ENCODE measurements around the gene DCK.

Gene DCK

DNA sequence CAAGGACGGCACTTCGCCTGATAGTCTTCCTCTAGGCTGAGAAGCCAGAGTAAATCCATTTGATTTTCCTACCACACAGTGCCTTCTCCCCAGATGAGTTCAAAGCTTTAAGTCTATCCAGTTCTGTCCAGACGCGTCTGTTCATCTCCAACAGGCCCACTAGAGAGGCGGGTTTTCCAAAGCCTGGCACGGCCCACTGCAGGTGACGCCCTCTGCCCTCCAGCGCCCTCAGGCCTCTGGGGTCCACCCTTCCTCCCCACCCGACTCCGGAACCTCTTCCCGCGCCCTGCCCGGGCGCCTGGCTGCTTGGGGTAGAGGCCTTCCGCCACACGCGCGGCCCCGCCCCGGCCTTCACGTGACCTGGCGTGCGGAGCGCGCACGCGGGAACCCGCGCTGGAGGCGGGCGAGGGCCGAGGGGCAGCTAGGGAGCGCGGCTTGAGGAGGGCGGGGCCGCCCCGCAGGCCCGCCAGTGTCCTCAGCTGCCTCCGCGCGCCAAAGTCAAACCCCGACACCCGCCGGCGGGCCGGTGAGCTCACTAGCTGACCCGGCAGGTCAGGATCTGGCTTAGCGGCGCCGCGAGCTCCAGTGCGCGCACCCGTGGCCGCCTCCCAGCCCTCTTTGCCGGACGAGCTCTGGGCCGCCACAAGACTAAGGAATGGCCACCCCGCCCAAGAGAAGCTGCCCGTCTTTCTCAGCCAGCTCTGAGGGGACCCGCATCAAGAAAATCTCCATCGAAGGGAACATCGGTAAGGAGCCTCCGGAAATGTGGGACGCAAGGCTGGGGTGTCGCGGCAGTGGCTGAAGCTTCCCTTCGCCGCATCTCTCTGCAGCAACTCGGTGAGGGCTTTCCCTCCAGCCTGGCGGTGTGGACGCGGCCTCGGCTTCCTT lies at the start of gene DCK:
Gene DCK, plus strand, starts transcription at position 469 of the 888 bp plus-strand sequence. Its CDS starts 187 bp downstream, at position 656.
- peak; percentile 69 to 77 for DNase-seq (ENCODE audit: low read depth in 1 of 2, low spot score in 1 of 2)

DNA sequence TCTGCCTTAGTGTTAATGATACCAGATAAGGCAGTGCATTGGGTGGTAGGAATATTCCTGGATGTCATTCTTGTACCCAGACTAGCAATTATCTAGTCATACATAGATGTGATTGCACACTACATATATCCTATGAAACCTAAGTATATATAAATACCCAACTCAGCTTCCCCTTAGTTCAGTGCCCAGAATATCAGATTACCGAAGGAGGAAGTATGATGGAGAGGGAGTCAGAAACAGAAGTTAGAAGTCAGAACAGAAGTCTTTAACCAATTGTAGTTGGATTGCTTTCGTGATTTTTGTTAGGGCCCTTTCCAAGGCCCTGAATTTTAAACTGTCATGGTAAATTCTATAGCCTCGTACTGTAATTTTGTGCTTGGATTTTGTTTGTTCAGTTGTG lies 48.4 kb upstream of the DCK start:
- no peak for DNase-seq (ENCODE audit: low read depth in 1 of 2, low spot score in 1 of 2)

DNA sequence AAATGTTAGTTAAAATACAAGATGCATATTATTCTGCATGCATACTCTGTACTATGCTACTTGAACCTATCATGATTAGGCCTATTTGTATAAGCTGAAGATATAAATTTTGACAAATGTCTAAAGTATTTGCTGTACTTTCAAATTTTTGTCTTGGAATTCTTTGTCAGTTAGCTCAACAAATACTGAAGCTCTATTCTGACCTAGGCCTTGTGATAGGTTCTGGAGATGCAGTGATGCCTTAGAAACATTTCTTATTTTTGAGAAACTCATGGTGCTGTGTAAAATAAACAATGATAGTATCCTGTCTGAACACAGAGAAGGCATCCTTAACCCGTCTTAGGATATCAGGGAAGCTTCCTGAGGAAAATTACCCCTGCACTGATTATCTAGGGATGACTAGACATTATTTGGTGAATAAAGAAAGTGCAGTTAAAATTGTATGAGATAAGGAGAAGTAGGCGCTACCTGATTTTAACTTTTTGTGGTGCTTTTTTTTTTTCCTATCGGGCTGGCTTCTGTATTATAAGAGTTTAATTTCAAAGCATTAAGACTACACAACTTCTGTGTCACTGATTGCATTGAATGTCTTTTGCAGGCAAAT lies 47.9 kb upstream of the DCK start:
- no peak for DNase-seq (ENCODE audit: low read depth in 1 of 2, low spot score in 1 of 2)

DNA sequence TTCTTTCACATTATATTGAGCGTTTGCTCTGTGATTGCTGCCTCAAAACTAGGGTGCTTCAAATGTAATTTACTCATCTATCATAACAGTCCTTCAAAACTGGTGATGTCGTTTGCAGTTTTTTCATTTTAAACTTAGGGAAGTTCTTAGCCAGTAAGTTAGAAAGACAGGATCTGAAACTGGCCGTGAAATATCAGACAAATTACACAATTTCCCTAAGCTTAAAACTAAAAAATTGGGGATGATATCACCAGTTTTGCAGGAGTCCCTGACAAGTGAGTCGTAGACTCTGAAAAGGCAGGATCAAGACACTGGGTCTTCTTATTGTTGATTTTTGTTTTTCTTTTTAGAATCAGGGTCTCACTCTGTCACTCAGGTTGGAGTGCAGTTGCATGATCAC lies 46.5 kb upstream of the DCK start:
- no peak for DNase-seq (ENCODE audit: low read depth in 1 of 2, low spot score in 1 of 2)

DNA sequence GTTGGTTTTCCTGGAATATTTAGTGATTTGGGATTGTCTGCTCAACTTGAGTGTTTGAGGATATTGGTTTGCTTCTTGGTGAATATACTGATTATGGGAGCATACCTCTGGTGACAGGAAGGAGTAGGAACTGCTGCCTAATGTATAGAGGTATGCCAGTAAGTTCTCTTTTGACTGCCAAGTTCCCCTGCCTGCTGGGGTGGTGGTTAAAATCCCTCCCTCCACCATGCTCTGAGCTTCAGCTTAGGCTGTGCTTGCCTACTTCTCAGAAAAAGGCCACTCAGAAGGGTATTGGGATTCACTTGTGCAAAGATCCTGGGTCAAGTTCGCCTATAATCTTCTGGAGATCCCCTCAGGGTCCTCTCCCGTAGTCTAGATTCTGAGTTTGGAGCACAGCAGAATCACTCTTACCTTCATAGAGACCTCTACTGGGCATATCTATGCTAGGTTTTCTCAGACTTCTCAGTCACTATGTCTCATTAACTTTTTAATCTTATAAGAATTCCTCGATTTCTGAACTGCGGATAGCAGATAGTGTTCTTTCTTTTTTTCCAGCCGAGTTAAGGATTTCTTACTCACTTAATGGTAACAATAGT lies 44.7 kb upstream of the DCK start:
- no peak for DNase-seq (ENCODE audit: low read depth in 1 of 2, low spot score in 1 of 2)

DNA sequence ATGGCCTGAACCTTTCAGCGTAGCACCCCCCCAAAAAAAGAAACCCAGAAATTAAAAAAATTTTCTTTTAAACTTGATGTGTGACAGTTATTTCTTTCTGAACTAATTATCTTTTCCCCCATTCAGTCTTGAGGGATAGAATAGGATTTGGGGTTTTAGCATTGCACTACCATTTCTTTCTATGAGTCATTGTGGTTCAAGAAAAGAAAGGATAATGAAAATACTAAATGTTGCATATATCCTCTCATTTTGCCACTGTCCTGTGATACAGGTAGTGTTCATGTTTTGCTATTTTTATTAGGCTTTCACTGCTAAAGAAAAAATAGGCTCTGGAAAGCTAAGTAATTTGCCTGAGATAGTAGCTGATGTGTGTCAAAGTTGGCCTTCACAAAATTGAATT lies 39.4 kb upstream of the DCK start:
- no peak for DNase-seq (ENCODE audit: low read depth in 1 of 2, low spot score in 1 of 2)

DNA sequence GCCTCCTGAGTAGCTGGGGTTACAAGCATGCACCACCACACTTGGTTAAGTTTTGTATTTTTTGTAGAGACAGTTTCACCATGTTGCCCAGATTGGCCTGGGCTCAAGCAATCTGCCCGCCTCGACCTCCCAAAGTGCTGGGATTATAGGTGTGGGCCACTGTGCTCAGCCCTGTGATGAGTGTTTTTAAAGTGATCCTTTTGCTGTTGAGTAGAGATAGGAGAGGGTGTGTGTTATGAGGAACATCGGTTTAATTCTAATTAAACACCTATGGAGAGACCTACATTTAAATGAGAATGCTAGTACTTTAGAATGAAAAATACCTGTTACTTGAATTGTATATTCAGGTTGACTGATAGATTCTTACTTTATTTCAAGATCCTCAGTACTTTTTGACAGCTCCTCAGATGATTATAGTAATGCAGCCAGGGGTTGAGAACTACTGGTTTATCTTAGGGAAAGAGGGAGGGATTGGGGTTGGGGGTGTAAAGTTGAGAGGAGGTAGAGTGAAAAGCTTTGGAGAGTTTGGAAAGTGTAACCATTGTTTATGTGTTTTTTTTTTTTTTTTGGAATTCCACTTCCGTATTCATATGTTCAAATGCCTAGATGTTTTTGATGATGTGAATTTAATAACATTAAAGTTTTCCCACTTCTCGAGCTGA lies 36.8 kb upstream of the DCK start:
- no peak for DNase-seq (ENCODE audit: low read depth in 1 of 2, low spot score in 1 of 2)

DNA sequence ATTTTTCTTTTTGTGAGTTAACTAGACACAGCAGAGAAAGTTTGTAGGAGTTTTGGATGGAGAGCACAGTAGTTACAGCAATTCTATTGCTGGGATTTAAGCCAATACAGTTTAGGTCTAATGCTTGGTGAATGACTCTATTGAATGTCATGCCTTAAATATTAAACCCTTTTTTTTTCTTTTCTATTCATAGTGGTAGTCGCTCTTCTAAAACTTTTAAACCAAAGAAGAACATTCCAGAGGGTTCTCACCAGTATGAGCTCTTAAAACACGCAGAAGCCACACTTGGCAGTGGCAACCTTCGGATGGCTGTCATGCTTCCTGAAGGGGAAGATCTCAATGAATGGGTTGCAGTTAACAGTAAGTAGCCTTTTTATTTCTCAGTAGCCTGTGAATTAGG lies 34.8 kb upstream of the DCK start:
- no peak for DNase-seq (ENCODE audit: low read depth in 1 of 2, low spot score in 1 of 2)

DNA sequence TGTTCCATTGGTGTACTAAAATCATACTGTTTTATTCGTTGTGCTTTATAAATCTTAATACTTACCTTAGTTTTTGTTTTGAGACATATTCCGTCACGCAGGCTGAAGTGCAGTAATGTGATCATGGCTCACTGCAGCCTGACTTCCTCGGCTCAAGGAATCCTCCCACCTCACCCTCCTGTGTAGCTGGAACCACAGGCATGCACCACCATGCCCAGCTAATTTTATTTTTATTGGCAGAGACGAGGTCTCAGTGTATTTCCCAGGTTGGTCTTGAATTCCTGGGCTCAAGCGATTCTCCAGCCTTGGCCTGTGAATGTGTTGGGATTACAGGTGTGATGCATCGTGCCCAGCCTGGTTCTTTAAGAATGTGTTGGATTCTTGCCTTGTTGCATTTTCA lies 24.4 kb upstream of the DCK start:
- DNase-seq (ENCODE audit: low read depth in 1 of 2, low spot score in 1 of 2): no peak

DNA sequence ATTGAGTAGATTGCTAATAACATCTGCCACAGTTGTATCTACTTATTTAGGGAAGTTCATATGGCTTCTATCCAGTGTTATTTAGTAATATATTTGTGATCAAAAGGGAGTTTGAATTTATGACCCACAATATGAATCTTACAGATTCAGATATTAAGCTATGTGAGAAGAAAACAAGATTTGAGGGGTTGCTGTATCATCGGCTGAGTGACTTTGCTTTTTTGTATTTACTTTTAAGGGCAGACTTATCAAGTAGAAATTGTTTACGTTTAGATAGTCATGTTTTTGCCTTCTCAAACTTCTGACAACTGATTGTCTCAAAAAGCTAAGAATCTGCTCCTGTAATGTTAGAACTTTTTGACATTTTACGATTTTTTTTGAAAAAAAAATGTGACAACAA lies 17.2 kb upstream of the DCK start:
- DNase-seq (ENCODE audit: low read depth in 1 of 2, low spot score in 1 of 2): no peak

DNA sequence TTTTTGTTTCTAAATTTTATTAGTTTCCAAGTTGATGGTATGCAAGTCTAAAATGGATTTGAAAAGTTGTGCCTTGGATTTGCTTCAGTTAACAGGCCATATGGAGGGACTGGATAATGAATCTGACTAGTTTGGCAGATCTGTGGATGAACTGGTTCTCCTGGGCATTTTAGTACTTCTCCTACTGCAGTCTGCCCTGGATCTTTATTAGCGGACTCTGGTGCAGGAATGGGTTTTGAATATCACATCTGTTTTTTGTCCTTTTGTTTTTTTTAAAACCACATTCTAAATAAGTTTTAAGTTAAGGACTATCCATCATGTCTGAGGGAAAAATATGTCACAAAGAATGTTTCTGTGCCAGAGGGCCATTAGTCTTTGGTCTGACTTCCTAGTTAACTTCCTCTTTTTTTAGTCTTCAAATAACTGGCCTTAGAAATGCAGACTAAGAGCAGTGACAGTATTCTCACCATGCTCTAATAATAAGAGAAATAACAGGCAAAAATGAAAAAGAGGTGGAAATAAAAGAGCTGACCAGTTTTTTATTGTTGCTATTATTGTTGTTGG lies 13.9 kb upstream of the DCK start:
- DNase-seq (ENCODE audit: low read depth in 1 of 2, low spot score in 1 of 2): no peak

DNA sequence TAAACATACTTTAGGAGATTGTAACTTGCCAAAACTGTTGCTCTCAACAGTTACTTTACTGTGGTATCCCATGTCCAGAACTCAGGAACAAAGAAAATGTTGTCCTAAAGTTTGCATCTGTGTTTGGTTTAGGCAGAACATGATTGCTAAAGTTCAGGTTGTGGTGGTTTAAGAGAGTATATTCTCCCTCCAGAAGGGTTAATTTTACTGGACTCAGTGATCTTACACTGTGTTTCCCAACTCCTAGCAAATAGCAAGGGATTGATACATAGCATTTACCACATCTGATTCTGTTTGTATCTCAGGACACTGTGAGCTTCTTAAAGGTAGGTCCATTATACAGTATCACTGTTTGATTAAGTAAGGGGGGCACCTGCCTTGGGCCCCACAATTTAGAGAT lies 13.3 kb upstream of the DCK start:
- DNase-seq (ENCODE audit: low read depth in 1 of 2, low spot score in 1 of 2): no peak

DNA sequence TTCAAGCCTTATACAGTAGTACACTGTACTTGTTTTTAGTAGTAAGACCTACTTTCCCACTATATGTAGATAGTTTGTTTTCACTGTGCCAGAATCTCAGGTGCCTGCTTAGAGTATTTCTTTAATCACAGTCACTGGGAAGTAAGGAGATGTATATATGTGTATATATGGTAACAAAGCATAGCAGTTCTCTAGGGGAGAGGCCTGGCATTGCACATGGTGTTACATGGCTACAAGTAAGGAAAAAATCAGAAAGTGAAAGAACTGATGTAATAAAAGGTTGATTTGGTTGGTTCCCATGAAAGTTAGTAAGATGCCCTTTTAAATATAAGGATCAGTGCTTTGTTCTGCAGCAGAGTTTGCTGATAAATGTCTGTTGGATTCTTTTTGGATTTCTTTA lies 9.3 kb upstream of the DCK start:
- no peak for DNase-seq (ENCODE audit: low read depth in 1 of 2, low spot score in 1 of 2)

DNA sequence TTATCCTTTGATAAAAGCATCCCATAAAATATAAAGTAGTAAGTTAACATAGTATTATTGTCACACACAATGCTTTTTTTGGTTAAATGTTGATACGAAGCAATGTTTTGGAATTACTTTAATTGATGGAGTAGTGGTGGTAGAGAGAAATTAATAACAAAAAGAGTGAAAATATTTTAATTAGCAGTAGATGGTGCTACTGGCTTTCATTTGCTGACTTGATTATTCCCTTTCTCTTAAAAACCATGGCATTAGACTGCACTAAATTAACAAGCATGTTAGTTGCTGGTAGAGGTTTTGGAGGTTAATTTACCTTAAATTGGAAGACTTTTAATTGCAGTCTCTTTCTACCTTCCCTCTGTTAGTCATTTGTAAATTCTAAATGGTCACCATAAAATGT lies 8.9 kb upstream of the DCK start:
- DNase-seq (ENCODE audit: low read depth in 1 of 2, low spot score in 1 of 2): no peak

DNA sequence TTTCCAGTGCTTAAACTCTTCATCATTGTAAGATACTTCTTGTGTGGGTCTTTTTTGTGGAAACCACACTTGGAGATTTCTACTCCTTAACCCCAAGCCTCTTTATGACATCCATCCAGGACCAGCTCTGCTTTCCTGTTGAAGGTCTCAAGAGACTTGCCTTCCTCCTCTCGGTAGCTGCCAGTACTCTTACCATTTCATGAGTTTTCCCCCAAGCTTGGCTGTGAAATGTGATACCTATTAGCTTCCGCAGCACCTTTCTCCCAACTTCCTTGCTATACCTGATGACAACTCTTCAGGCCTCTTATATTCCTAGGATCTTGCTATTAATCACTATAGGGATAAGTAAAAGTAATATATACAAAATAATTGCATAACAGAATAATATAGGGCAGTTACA lies 1.9 kb upstream of the DCK start:
- DNase-seq (ENCODE audit: low read depth in 1 of 2, low spot score in 1 of 2): no peak

DNA sequence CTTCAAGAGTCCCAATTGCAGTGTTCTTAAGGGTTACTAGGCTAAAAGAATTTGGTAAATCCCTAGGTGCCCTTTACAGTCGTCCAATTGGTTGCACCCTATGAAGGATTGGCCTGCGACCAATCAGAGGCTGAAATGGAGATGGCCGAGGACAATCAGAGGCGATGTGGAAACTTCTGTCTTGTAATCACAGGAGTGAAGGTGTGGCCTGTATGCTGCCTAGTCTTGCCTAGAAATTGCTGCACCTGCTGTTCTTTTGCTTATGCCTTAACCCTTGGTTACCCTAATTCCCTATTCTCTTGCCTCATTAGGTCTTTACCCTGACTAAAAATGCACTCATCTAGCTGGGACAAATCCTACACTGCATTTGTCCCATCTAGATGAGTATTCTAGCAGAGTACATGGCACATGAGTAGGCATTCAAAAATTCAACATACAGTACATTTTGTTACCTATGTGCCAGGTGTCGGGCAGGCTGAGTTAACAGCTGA lies 1.0 kb upstream of the DCK start:
- no peak for DNase-seq (ENCODE audit: low read depth in 1 of 2, low spot score in 1 of 2)

DNA sequence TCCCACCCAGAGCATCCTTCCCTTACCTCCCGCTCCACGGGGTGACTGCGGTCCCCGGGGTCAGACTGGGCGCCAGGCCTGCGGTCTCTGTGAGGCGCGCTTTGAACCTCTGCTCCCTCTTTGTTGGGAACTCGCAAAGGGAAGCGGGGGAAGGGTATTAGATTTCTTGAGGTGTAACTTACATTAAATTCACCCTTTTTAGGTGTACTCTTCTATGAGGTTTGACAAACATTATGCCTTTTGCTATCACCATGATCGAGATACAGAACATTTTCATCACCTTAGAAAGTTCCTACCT lies 569 bp downstream of the DCK start:
- no peak for DNase-seq (ENCODE audit: low read depth in 1 of 2, low spot score in 1 of 2)

DNA sequence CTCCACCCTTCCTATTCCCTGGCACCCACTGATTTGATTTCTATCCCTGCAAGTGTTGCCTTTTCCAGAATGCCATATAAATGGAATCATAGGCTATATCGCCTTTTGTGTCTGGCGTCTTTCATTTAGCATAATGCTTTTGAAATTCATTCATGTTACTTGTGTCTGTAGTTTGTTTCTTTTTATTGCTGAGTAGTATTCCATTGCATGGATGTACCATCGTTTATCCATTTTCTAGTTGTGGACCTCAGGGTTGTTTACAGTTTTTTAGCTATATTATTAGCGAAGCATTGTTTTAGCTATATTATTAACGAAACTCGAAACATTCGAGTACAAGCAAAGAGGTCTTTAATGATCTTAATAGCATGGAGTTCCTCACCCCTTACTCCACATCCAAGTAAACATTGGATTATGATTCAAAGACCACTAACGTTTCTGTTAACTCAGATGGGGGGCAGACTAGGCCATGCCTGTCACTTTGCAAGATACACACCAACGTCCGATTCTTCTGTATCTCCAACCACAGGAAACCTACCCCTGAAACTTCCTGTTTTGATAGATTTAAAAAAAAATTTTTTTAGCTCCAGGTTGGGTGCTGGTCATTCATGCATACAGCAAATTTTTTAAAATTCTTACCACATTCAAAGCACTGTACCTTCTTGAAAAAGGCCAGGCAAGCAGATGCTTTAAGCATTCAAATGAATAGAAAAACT lies 1.1 kb downstream of the DCK start:
- DNase-seq (ENCODE audit: low read depth in 1 of 2, low spot score in 1 of 2): no peak

DNA sequence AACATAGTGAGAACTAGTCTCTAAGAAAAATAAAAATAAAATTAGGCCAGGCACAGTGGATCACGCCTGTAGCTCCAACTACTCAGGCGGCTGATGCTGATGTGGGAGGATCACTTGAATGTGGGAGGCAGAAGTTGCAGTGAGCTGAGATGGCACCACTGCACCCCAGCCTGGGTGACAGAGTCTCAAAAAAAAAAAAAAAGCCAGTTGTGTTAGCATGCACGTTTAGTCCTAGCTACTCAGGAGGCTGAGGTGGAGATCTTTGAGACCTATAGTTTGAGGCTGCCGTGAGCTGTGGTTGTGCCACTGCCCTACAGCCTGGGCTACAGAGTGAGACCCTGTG lies 2.5 kb downstream of the DCK start:
- no peak for DNase-seq (ENCODE audit: low read depth in 1 of 2, low spot score in 1 of 2)

DNA sequence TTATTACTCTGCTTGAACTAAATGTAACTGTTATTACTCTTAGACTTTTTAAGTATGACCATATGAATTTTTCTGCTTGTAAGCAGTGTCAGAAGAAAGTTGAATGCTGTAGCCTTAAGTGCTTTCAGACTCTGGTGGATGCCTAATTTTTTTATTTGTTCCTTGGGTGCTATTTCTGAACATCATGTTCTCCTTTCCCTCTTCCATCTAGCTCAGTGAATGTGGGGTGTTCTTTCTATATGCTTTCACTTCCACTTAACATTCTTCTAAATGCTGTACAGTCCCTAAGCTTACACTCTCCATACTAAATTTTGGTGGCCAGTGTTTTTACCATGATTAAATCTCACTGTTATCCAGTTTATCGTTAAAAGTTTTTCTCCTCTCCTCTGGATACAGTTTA lies 3.6 kb downstream of the DCK start:
- no peak for DNase-seq (ENCODE audit: low read depth in 1 of 2, low spot score in 1 of 2)

DNA sequence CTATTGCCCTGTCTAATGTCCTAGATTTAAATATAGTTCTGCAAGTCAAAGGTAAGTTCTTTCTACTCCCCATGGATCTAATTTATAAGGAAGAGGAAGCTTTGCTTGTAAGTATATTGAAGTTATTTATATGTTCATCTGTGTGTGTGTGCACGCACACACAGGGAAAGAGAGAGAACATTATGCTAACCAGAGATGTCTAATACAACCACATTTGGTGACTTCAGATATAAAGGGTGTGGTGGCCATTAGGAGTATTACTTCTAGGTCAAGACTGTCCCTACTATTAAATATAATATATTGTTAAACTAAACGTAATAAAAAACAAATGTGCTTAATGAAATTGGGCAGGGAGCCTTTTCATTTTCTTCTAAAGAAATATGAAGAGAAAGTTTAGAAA lies 4.1 kb downstream of the DCK start:
- no peak for DNase-seq (ENCODE audit: low read depth in 1 of 2, low spot score in 1 of 2)
